ENCODE results near the gene NAT14.

The NAT14 gene

GRCh38 chr19:55472463-55472862, 12.5 kb upstream of the NAT14 start:
- no peak for DNase-seq

DNA sequence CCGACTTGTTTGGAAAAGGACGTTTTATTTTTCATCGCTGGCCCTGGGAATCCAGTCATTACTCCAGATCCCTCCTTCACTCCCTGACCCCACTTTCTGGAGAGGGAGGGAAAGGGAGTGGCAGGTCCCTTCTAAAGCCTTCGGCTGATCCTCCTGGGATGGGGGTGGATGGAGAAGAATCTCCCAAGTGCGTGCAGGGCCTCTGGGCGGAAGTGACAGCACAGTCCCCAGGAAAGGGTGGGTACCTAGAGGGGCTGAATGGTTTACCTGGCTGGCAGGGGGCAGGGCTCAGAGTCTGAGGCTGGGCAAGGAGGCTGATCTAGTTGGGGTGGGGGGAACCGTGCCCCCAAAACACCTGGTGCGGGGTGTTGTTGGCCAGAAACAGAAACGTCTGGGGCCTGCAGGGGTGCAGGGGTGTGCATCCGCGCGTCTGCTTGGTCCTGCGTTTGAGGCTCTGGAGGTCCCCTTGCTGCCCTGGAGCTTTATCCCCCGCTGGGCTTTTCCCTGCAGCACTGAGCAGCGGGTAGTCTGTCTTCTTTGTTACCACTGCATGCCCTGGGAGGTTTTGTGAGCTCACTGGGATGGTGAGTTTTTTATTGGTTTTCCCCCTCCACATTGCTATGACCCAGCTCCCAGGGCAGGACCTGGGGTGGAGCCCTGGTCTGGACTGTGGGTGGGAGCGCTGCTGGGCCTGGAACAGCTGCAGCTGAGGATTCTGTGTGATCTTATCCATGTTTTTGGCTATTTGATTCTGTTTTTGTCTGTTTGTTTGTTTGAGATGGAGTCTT, 11.6 kb upstream of the NAT14 start:
- no peak for DNase-seq

DNA sequence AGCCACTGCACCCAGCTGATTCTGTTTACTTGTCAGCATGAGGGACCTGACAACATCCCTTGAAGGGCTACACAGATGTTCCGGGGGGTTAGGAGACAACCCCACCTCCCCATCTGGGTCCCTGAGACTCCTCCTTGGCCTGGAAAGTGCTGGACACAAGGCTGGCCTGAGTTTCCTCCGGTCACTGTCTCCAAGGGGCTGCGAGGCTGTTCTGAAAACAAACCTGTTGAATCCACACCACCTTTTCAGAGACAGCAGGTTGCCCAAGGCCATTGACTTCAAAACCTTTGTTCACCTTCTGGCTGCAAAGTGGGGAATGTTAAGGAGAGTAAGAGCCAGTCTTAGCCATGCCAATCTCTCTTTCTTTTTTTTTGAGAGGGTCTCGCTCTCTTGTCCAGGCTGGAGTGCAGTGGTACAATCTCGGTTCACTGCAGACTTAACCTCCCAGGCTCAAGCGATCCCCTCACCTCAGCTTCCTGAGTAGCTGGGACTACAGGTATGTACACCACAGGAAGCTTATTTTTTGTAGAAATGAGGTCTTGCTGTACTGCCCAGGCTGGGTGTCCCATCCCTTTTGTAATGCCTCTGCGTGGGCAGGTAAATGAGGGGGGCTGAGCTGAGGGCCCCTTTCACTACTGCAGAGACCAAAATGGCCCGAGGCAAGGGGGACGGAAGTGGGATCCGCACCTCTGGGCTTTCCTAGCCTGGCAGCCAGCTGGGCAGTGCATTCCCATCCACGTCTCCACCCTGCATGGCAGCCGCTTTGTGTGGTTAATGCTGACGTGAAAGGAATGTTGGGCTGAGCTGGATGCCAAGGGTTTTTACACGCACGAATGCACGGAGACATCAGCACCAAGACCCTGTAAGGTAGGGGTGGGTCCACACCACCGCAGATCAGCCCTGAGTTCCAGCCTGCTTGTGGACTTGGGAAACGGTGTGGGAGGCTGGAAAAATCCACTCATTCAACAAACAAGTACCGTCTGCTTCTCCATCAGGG, 10.4 kb upstream of the NAT14 start:
- no peak for DNase-seq

DNA sequence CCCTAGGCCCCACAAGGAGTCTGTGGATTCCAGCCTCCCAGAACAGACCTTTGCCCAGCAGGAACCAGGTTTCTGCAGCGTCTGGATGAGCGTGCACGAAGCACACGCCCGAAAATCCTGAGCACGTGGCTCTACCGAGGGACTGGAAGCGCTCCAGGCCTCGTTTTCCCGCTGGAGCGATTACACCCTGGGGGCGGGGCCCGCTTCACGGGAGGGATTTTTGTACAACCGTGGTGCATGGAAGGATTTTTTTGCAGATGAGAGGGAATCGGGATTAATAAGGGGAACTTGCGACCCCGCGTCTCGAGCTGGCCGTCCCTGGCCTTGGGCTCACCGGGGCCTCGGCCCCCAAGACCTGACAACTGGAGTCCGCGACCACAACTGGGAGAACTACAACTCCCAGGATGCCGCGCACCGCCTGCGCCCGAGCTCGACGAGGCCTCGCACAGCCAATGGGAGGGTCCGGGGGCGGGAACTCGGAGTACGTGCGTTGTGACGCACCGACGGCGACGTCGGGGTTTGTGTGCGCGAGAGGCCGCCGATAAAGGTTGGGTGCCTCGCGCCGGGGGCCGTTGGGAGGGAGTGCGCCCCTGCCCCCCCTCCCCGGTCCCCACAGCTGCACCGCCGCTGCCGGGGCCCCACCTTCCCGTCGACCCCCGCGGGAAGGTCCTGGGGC, 8.8 kb upstream of the NAT14 start, which contains the start of gene ZNF628:
TSS of gene ZNF628 (plus strand) at position 518 of the 676 bp plus-strand sequence. CDS start 3,294 bp downstream, outside the sequence.
- DNase-seq = peak; percentile 99

DNA sequence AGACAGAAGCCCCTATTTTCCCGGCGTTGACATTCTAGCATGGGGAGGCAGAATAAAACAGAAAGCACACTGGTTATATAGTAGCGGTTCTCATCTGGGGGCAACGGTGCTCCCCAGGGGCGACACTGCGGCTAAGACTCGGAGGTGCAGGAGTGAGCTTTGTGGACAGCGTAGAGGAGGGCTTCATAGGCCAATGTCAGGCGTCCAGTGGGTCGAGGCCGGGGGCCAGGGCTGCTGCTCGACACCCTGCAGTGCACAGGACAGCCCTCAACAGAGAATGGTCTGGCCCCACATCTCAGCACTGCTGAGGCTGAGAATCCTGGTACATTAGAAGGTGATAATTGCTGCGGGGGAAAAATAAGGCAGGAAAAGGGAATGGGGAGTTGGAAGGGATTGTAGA, 7.1 kb upstream of the NAT14 start:
- DNase-seq = no peak

DNA sequence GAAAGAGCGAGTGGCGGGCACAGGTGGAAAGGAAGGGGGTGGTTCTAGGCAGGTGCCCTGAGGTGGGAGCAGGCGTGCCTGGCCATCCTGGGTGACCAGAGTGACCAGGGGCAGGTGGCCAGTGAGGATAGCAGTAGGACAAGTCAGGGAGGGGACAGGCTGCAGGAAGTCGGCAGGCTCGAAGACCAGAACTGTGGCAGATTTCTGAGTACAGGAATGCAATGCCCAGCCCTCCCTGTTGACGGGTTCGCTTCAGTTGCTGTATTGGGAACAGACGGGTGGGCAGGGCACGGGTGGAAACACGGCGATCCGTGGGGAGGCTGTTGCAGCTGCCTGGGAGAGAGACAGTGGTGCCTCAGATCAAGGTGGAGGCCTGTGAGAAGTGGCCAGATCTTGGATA, 6.6 kb upstream of the NAT14 start:
- no peak for DNase-seq

- DNase-seq = no peak
These were observed 5.9 kb upstream of the NAT14 start for GRCh38 chr19:55479045-55479444.

GRCh38 chr19:55479451-55480230, 5.3 kb upstream of the NAT14 start:
- DNase-seq = no peak

DNA sequence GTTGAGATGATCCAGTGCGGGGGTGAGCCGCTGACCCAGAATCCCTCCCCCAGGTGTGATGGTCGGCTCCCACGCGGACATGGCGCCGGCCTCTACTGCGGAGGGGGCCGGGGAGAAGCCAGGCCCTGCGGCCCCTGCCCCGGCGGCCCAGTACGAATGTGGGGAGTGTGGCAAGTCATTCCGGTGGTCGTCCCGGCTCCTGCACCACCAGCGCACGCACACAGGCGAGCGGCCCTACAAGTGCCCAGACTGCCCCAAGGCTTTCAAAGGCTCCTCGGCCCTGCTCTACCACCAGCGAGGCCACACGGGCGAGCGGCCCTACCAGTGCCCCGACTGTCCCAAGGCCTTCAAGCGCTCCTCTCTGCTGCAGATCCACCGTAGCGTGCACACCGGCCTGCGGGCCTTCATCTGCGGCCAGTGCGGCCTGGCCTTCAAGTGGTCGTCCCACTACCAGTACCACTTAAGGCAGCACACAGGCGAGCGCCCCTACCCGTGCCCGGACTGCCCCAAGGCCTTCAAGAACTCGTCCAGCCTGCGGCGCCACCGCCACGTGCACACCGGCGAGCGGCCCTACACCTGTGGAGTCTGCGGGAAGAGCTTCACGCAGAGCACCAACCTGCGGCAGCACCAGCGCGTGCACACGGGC, 3.7 kb upstream of the NAT14 start:
- no peak for DNase-seq

DNA sequence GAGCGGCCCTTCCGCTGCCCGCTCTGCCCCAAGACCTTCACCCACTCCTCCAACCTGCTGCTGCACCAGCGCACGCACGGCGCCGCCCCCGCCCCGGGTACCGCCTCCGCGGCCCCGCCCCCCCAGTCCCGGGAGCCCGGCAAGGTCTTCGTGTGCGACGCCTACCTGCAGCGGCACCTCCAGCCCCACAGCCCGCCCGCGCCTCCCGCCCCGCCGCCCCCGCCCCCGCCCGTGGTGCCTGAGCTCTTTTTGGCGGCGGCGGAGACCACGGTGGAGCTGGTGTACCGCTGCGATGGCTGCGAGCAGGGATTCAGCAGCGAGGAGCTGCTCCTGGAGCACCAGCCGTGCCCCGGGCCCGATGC, 3.2 kb upstream of the NAT14 start:
- DNase-seq = no peak

DNA sequence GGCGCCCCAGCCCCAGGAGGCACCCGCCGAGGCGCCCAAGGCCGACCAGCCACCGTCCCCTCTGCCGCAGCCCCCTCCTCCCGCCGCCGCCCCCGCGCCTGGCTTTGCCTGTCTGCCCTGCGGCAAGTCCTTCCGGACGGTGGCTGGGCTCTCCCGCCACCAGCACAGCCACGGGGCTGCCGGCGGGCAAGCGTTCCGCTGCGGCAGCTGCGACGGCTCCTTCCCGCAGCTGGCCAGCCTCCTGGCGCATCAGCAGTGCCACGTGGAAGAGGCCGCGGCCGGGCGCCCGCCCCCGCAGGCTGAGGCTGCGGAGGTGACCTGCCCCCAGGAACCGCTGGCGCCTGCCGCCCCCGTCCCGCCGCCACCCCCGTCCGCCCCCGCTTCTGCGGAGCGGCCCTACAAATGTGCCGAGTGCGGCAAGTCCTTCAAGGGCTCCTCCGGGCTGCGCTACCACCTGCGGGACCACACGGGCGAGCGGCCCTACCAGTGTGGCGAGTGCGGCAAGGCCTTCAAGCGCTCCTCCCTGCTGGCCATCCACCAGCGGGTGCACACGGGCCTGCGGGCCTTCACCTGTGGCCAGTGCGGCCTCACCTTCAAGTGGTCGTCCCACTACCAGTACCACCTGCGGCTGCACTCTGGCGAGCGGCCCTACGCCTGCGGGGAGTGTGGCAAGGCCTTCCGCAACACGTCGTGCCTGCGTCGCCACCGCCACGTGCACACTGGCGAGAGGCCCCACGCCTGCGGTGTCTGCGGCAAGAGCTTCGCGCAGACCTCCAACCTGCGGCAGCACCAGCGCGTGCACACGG, 2.6 kb upstream of the NAT14 start:
- no peak for DNase-seq

DNA sequence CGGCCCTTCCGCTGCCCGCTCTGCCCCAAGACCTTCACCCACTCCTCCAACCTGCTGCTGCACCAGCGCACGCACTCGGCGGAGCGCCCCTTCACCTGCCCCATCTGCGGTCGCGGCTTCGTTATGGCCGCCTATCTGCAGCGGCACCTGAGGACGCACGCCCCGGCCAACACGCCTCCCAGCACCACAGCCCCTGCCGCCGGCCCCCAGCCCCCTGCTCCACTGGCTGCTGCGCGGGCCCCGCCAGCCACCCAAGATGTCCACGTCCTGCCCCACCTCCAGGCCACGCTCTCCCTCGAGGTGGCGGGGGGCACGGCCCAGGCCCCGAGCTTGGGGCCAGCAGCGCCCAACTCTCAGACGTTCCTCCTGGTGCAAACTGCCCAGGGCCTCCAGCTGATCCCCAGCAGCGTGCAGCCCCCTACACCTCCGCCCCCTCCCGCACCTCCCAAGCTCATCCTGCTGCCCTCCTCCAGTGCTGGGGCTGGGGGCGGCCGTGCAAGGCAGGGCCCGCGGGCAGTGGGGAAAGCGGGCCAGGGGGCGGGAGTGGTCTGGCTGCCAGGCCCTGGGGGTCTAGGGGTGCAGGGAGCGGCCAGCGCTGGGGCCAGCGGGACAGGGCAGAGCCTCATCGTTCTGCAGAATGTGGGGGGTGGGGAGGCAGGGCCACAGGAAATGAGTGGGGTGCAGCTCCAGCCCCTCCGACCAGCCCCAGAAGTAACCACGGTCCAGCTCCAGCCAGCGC, 1.9 kb upstream of the NAT14 start:
- no peak for DNase-seq

- no peak for DNase-seq
These were observed 1.0 kb upstream of the NAT14 start for GRCh38 chr19:55483706-55484592.

GRCh38 chr19:55485439-55486011, 537 bp downstream of the NAT14 start:
- no peak for DNase-seq

- no peak for DNase-seq
These were observed 1.3 kb downstream of the NAT14 start for GRCh38 chr19:55486043-55486970.

- peak; percentile 81 for DNase-seq
These were observed 2.3 kb downstream of the NAT14 start for GRCh38 chr19:55486971-55487923.

All from activated effector memory CD4-positive, alpha-beta T cell treated with anti-CD3 and anti-CD28 coated beads, Interleukin-2, amount 50 U/mL, for 16 hours (primary cell).